ENCODE measurements around the gene PTPRD.

PTPRD gene

GRCh38 chr9:8855046-8855445 lies 1757.8 kb downstream of the PTPRD start:
- in situ Hi-C loops (cut with MboI; ENCODE audit: low sequenced_read_pairs) = no loop called here

GRCh38 chr9:8852301-8852864 lies 1760.4 kb downstream of the PTPRD start:
- in situ Hi-C loops (cut with MboI; ENCODE audit: low sequenced_read_pairs) = no loop called here

GRCh38 chr9:8850914-8851313 lies 1761.9 kb downstream of the PTPRD start:
- in situ Hi-C loops (cut with MboI; ENCODE audit: low sequenced_read_pairs) = no loop called here

- in situ Hi-C loops (cut with MboI; ENCODE audit: low sequenced_read_pairs) = no loop called here
Measured at GRCh38 chr9:8845808-8846207, 1767.0 kb downstream of the PTPRD start.

GRCh38 chr9:8845376-8845775 lies 1767.4 kb downstream of the PTPRD start:
- in situ Hi-C loops (cut with MboI; ENCODE audit: low sequenced_read_pairs) = no loop called here

- in situ Hi-C loops (cut with MboI; ENCODE audit: low sequenced_read_pairs) = no loop called here
Measured at GRCh38 chr9:8844549-8844948, 1768.3 kb downstream of the PTPRD start.

GRCh38 chr9:8842402-8843193 lies 1770.2 kb downstream of the PTPRD start:
- in situ Hi-C loops (cut with MboI; ENCODE audit: low sequenced_read_pairs) = no loop called here

GRCh38 chr9:8838136-8838535 lies 1774.7 kb downstream of the PTPRD start:
- in situ Hi-C loops (cut with MboI; ENCODE audit: low sequenced_read_pairs) = no loop called here

GRCh38 chr9:8835291-8835690 lies 1777.5 kb downstream of the PTPRD start:
- in situ Hi-C loops (cut with MboI; ENCODE audit: low sequenced_read_pairs) = no loop called here

GRCh38 chr9:8832955-8833354 lies 1779.8 kb downstream of the PTPRD start:
- in situ Hi-C loops (cut with MboI; ENCODE audit: low sequenced_read_pairs) = no loop called here

GRCh38 chr9:8832386-8832785 lies 1780.4 kb downstream of the PTPRD start:
- in situ Hi-C loops (cut with MboI; ENCODE audit: low sequenced_read_pairs) = no loop called here

- in situ Hi-C loops (cut with MboI; ENCODE audit: low sequenced_read_pairs) = no loop called here
Measured at GRCh38 chr9:8831568-8831967, 1781.2 kb downstream of the PTPRD start.

GRCh38 chr9:8826281-8826680 lies 1786.5 kb downstream of the PTPRD start:
- in situ Hi-C loops (cut with MboI; ENCODE audit: low sequenced_read_pairs) = no loop called here

- in situ Hi-C loops (cut with MboI; ENCODE audit: low sequenced_read_pairs) = no loop called here
Measured at GRCh38 chr9:8825585-8826147, 1787.1 kb downstream of the PTPRD start.

- in situ Hi-C loops (cut with MboI; ENCODE audit: low sequenced_read_pairs) = no loop called here
Measured at GRCh38 chr9:8823131-8823895, 1789.5 kb downstream of the PTPRD start.

GRCh38 chr9:8822667-8823025 lies 1790.2 kb downstream of the PTPRD start:
- in situ Hi-C loops (cut with MboI; ENCODE audit: low sequenced_read_pairs) = no loop called here

- in situ Hi-C loops (cut with MboI; ENCODE audit: low sequenced_read_pairs) = no loop called here
Measured at GRCh38 chr9:8821910-8822666, 1790.7 kb downstream of the PTPRD start.

- in situ Hi-C loops (cut with MboI; ENCODE audit: low sequenced_read_pairs) = no loop called here
Measured at GRCh38 chr9:8817335-8817734, 1795.5 kb downstream of the PTPRD start.

GRCh38 chr9:8816361-8816760 lies 1796.4 kb downstream of the PTPRD start:
- in situ Hi-C loops (cut with MboI; ENCODE audit: low sequenced_read_pairs) = no loop called here

- in situ Hi-C loops (cut with MboI; ENCODE audit: low sequenced_read_pairs) = no loop called here
Measured at GRCh38 chr9:8815931-8816330, 1796.9 kb downstream of the PTPRD start.

GRCh38 chr9:8815219-8815618 lies 1797.6 kb downstream of the PTPRD start:
- in situ Hi-C loops (cut with MboI; ENCODE audit: low sequenced_read_pairs) = no loop called here

All from HL-60/S4 treated with phorbol 12-myristate 13-acetate at 8.2 ng/mL for 4 days and 3 days (cell line).